ENCODE data around the gene TUBA3C. TPM values are rescaled to one million over a fixed set of nuclear protein-coding genes. Genes with fewer than 3 reads are reported as not detected.

The TUBA3C gene
- total and polyA plus RNA-seq, 2 experiments from 2014 or later = not detected

GRCh38 chr13:19182536-19182935 is 912 bp upstream of the TUBA3C start:
- peaks cover 99% of the 10 kb centered on the region for H3K9me3 Mint-ChIP-seq
- no peaks in the 10 kb centered on the region for H3K4me1 Mint-ChIP-seq
- no peak for ATAC-seq
- H3K4me2 ChIP-seq = no peak overlapping the region
- no peaks in the 10 kb centered on the region for H3K79me2 ChIP-seq (replicated peaks; ENCODE audit: insufficient read depth)
- H3K4me1 ChIP-seq (ENCODE audit: insufficient read depth) = no peaks in the 10 kb centered on the region
- peaks cover 7% of the 10 kb centered on the region for H3K27me3 Mint-ChIP-seq (ENCODE audit: insufficient read depth, low read depth, poor library complexity)
- H3K36me3 Mint-ChIP-seq (ENCODE audit: low read depth) = peaks cover 49% of the 10 kb centered on the region
- TF ChIP-seq POLR2AphosphoS5 (IDR thresholded peaks at IDR 0.05; ENCODE audit: low read depth) (no peak), ZNF331 (CRISPR knock-in tag; IDR thresholded peaks at IDR 0.05; ENCODE audit: low read depth) (no peak), ETS1 (IDR thresholded peaks at IDR 0.05) (no peak), CTCF (conservative IDR thresholded peaks at IDR 0.05; ENCODE audit: low read depth in 2 of 2) (no peak), EZH2 (IDR thresholded peaks at IDR 0.05; ENCODE audit: low read depth, unreplicated experiment) (no peak), REST (IDR thresholded peaks at IDR 0.05; ENCODE audit: unreplicated experiment) (no peak), ZNF114 (CRISPR knock-in tag; IDR thresholded peaks at IDR 0.05) (no peak), NANOG (IDR thresholded peaks at IDR 0.05; ENCODE audit: borderline replicate concordance) (no peak)
- H3F3A ChIP-seq (replicated peaks; ENCODE audit: low read depth) = no peaks in the 10 kb centered on the region
- no peak overlapping the region for H3K4me3 Mint-ChIP-seq
- H4K20me1 ChIP-seq (replicated peaks; ENCODE audit: insufficient read depth) = no peaks in the 10 kb centered on the region
- H3K27me3 ChIP-seq (ENCODE audit: insufficient read depth) = no peaks in the 10 kb centered on the region
- no peak overlapping the region for H3K4me3 ChIP-seq
- no peaks in the 10 kb centered on the region; the same call in 1 of the 2 replicates for H3K36me3 ChIP-seq (ENCODE audit: insufficient read depth)
- no peak overlapping the region for H2AFZ ChIP-seq
- no peak for DNase-seq (ENCODE audit: low spot score)
- no peaks in the 10 kb centered on the region for H3K9me2 ChIP-seq (ENCODE audit: insufficient read depth)
- H3K27ac Mint-ChIP-seq = no peak overlapping the region
- no peak overlapping the region for H3K27ac ChIP-seq (ENCODE audit: low read depth)

- peaks cover 99% of the 10 kb centered on the region for H3K9me3 Mint-ChIP-seq
These were observed 503 bp downstream of the TUBA3C start for GRCh38 chr13:19181021-19181620.

More at GRCh38 chr13:19181021-19181620, 503 bp downstream of the TUBA3C start:
- no peak overlapping the region for H3K27ac ChIP-seq (ENCODE audit: low read depth)
- H3K4me1 Mint-ChIP-seq = no peaks in the 10 kb centered on the region
- no peaks in the 10 kb centered on the region for H4K20me1 ChIP-seq (replicated peaks; ENCODE audit: insufficient read depth)
- H3K79me2 ChIP-seq (replicated peaks; ENCODE audit: insufficient read depth) = no peaks in the 10 kb centered on the region
- no peaks in the 10 kb centered on the region for H3K27me3 ChIP-seq (ENCODE audit: insufficient read depth)
- peaks cover 40% of the 10 kb centered on the region for H3K36me3 Mint-ChIP-seq (ENCODE audit: low read depth)
- H3K9me2 ChIP-seq (ENCODE audit: insufficient read depth) = no peaks in the 10 kb centered on the region
- DNase-seq (ENCODE audit: low spot score) (no peak), ATAC-seq (no peak)
- no peak overlapping the region for H3K4me3 ChIP-seq
- TF ChIP-seq POLR2AphosphoS5 (IDR thresholded peaks at IDR 0.05; ENCODE audit: low read depth) = no peak
- no peak for TF ChIP-seq EZH2 (IDR thresholded peaks at IDR 0.05; ENCODE audit: low read depth, unreplicated experiment)
- TF ChIP-seq REST (IDR thresholded peaks at IDR 0.05; ENCODE audit: unreplicated experiment) = no peak
- no peak overlapping the region for H3K27ac Mint-ChIP-seq
- no peaks in the 10 kb centered on the region for H3F3A ChIP-seq (replicated peaks; ENCODE audit: low read depth)
- H3K27me3 Mint-ChIP-seq (ENCODE audit: insufficient read depth, low read depth, poor library complexity) = peaks cover 3% of the 10 kb centered on the region
- H3K4me1 ChIP-seq (ENCODE audit: insufficient read depth) = no peaks in the 10 kb centered on the region
- no peak overlapping the region for H3K4me2 ChIP-seq
- H2AFZ ChIP-seq = no peak overlapping the region
- H3K36me3 ChIP-seq (ENCODE audit: insufficient read depth) = no peaks in the 10 kb centered on the region; the same call in 1 of the 2 replicates
- H3K4me3 Mint-ChIP-seq = no peak overlapping the region
